ENCODE measurements around the gene CCM2.

The CCM2 gene

DNA sequence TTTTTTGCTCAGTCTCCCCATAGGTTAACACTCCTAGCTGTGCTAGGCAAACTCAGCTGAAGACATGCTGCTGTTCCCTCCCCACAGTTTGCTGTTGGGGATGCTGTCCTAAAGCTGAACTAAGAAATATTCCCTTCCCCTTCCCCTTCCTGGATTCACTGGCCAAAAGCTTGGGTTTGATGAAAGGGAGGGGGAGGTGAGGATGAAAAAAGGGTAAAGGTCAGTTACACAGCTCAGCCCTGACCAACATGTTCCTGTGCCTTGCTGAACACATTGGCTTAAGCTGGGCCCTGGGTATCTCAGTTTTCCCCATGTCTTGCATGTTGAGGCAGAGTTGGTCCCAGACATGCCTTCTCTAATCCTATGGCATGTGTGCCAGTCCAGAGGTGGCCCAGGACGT is 15.3 kb downstream of the CCM2 start:
- TF ChIP-seq CTCF (conservative IDR thresholded peaks at IDR 0.05; ENCODE audit: low read depth, low read length): no peak
- peaks cover 3% of the 10 kb centered on the region; the same call in 1 of the 2 replicates for H4K20me1 ChIP-seq (ENCODE audit: insufficient read depth)
- H3K4me1 ChIP-seq (ENCODE audit: low read depth, poor library complexity, severe bottlenecking): peaks cover 6% of the 10 kb centered on the region
- H3K27ac ChIP-seq: no peak overlapping the region
- no peak overlapping the region for H3K4me2 ChIP-seq
- no peaks in the 10 kb centered on the region for H3K27me3 ChIP-seq (ENCODE audit: insufficient read depth, low read depth)
- H3K36me3 ChIP-seq (ENCODE audit: insufficient read depth): no peaks in the 10 kb centered on the region; the same call in 1 of the 2 replicates
- H3K9ac ChIP-seq: no peak overlapping the region
- no peak overlapping the region for H3K4me3 ChIP-seq (IDR thresholded peaks at IDR 0.05; ENCODE audit: insufficient read depth, low read depth, low read length)
- no peak overlapping the region for H2AFZ ChIP-seq (ENCODE audit: low read depth)
- H3K79me2 ChIP-seq (ENCODE audit: insufficient read depth, low read depth): peaks cover 82% of the 10 kb centered on the region

- Histone ChIP-seq H3K9ac (no peak overlapping the region), H4K20me1 (ENCODE audit: insufficient read depth) (no peaks in the 10 kb centered on the region; the same call in 1 of the 2 replicates), H3K4me3 (IDR thresholded peaks at IDR 0.05; ENCODE audit: insufficient read depth, low read depth, low read length) (no peak overlapping the region), H3K36me3 (ENCODE audit: insufficient read depth) (no peaks in the 10 kb centered on the region; the same call in 1 of the 2 replicates), H3K27me3 (ENCODE audit: insufficient read depth, low read depth) (no peaks in the 10 kb centered on the region), H3K79me2 (ENCODE audit: insufficient read depth, low read depth) (peaks cover 80% of the 10 kb centered on the region), H3K4me2 (no peak overlapping the region), H3K4me1 (ENCODE audit: low read depth, poor library complexity, severe bottlenecking) (peaks cover 19% of the 10 kb centered on the region), H2AFZ (ENCODE audit: low read depth) (no peak overlapping the region), H3K27ac (no peak overlapping the region)
- TF ChIP-seq CTCF (conservative IDR thresholded peaks at IDR 0.05; ENCODE audit: low read depth, low read length): no peak
These were observed 17.3 kb downstream of the CCM2 start for GRCh38 chr7:45017253-45017652.

DNA sequence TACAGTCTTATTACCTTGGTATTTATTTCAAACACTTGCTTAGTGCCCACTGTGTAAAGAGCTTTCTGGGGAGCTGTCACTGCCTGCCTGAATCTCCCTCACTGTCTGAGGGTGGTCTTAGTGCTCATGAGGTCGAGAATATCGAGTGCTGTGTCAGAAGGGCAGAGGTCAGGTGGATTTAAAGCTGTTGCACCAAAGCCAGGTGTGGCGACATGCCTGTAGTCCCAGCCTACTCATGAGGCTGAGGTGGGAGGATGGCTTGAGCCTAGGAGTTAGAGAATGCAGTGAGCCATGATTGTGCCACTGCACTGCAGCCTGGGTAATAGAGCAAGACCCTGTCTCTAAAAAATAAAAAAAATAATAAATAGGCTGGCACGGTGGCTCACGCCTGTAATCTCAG is 20.9 kb downstream of the CCM2 start:
- Histone ChIP-seq H3K4me3 (IDR thresholded peaks at IDR 0.05; ENCODE audit: insufficient read depth, low read depth, low read length) (no peak overlapping the region), H3K79me2 (ENCODE audit: insufficient read depth, low read depth) (peaks cover 80% of the 10 kb centered on the region), H3K27me3 (ENCODE audit: insufficient read depth, low read depth) (no peaks in the 10 kb centered on the region), H3K9ac (no peak overlapping the region), H3K4me2 (no peak overlapping the region), H3K36me3 (ENCODE audit: insufficient read depth) (no peaks in the 10 kb centered on the region), H3K27ac (no peak overlapping the region), H4K20me1 (ENCODE audit: insufficient read depth) (peaks cover 8% of the 10 kb centered on the region; the same call in 1 of the 2 replicates), H3K4me1 (ENCODE audit: low read depth, poor library complexity, severe bottlenecking) (peaks cover 40% of the 10 kb centered on the region), H2AFZ (ENCODE audit: low read depth) (no peak overlapping the region)
- no peak for TF ChIP-seq CTCF (conservative IDR thresholded peaks at IDR 0.05; ENCODE audit: low read depth, low read length)

GRCh38 chr7:45021604-45022296 is 21.7 kb downstream of the CCM2 start:
- H3K9ac ChIP-seq: no peak overlapping the region
- peaks cover 48% of the 10 kb centered on the region for H3K4me1 ChIP-seq (ENCODE audit: low read depth, poor library complexity, severe bottlenecking)
- H3K36me3 ChIP-seq (ENCODE audit: insufficient read depth): no peaks in the 10 kb centered on the region
- no peak overlapping the region for H3K27ac ChIP-seq
- H3K4me2 ChIP-seq: no peak overlapping the region
- TF ChIP-seq CTCF (conservative IDR thresholded peaks at IDR 0.05; ENCODE audit: low read depth, low read length): no peak
- H4K20me1 ChIP-seq (ENCODE audit: insufficient read depth): peaks cover 10% of the 10 kb centered on the region; the same call in 1 of the 2 replicates
- peaks cover 79% of the 10 kb centered on the region for H3K79me2 ChIP-seq (ENCODE audit: insufficient read depth, low read depth)
- H2AFZ ChIP-seq (ENCODE audit: low read depth): no peak overlapping the region
- no peak overlapping the region for H3K4me3 ChIP-seq (IDR thresholded peaks at IDR 0.05; ENCODE audit: insufficient read depth, low read depth, low read length)
- H3K27me3 ChIP-seq (ENCODE audit: insufficient read depth, low read depth): no peaks in the 10 kb centered on the region

Data from KMS-11 (cell line).